Endothelial cell of umbilical vein (primary cell): ENCODE measurements around the gene BORCS5. TPM values are rescaled to one million over a fixed set of nuclear protein-coding genes. Genes with fewer than 3 reads are reported as not detected.

Experiments
- BruUV-seq: library from RNA; stranded (reverse); fragments of 400-500 nt; replicated peaks from 2 replicates; lab custom pipeline; 2021; lab: Mats Ljungman, UMichigan
- CTCF ChIA-PET: fragments of 300-600, 350-600 bp; sonication (Branson Sonifier 250); formaldehyde crosslinking; loops from one replicate; lab custom pipeline; 2021; ENCODE audit warnings: antibody characterized with exemption, inconsistent platforms; lab: Charles Lee
- POLR2A ChIA-PET: fragments of 300-600, 350-600 bp; sonication (Branson Sonifier 250); formaldehyde crosslinking; loops from one replicate; lab custom pipeline; 2021; ENCODE audit warnings: antibody characterized with exemption, inconsistent platforms; lab: Charles Lee
- DNase-seq: peaks from one replicate; pipeline ENCODE4 v3.0.0-alpha.2; 2011; ENCODE audit warnings: low read depth, low spot score
- FAIRE-seq: peaks from 2 replicates; lab custom pipeline; 2011; peaks lifted over from hg19 to GRCh38; lab: Jason Lieb, UNC
- H2AFZ ChIP-seq: 2 replicates; pipeline ENCODE4 v1.6.0; 2012; ENCODE audit warnings: low read depth, low read length, control low read depth, inconsistent platforms
- H3K27ac ChIP-seq: 2 replicates; pipeline ENCODE4 v1.5.1; 2011; ENCODE audit warnings: low read depth, mild to moderate bottlenecking, control low read depth, low read length, moderate library complexity; ENCODE audit not compliant: insufficient read depth
- H3K27me3 ChIP-seq, 2 experiments: 2 replicates each; pipeline versions ENCODE4 v1.6.0 to v1.6.1; 2011; ENCODE audit warnings: low read length in 2 of 2, mixed read lengths in 1 of 2; ENCODE audit not compliant: control insufficient read depth in 2 of 2, insufficient read depth in 2 of 2
- H3K36me3 ChIP-seq, 2 experiments: 2 replicates in 1 of 2; 3 replicates in 1 of 2; pipeline ENCODE4 v1.5.1; 2011; ENCODE audit warnings: low read length in 2 of 2, mild to moderate bottlenecking in 1 of 2, moderate library complexity in 1 of 2; ENCODE audit not compliant: control insufficient read depth in 2 of 2, insufficient read depth in 2 of 2; ENCODE audit errors: extremely low read depth in 1 of 2
- H3K4me1 ChIP-seq: 3 replicates; pipeline ENCODE4 v1.5.1; 2011; ENCODE audit warnings: mild to moderate bottlenecking, low read length; ENCODE audit not compliant: control insufficient read depth, insufficient read depth; ENCODE audit errors: extremely low read depth
- H3K4me2 ChIP-seq: 2 replicates; pipeline ENCODE4 v1.6.1; 2011; ENCODE audit warnings: low read length, control low read depth, mixed read lengths; ENCODE audit not compliant: insufficient read depth
- H3K4me3 ChIP-seq, 3 experiments: fragments of 200-600 bp in 1 of 3; sonication (generic), shearing (Covaris generic) in 1 of 3; replicated peaks in 1 of 3; 2 replicates each; pipeline ENCODE4 v1.5.1; 2011 to 2016; ENCODE audit warnings: control low read depth in 3 of 3, low read length in 3 of 3, mild to moderate bottlenecking in 2 of 3, inconsistent platforms in 1 of 3, low read depth in 1 of 3, moderate library complexity in 1 of 3; ENCODE audit not compliant: insufficient read depth in 1 of 3
- H3K79me2 ChIP-seq: 2 replicates; pipeline ENCODE4 v1.6.0; 2012; ENCODE audit warnings: low read length, inconsistent platforms; ENCODE audit not compliant: control insufficient read depth, insufficient read depth
- H3K9ac ChIP-seq: replicated peaks from 2 replicates; pipeline ENCODE3; 2011; ENCODE audit warnings: low read length, control low read depth; ENCODE audit not compliant: insufficient read depth; ENCODE audit errors: extremely low read depth
- H3K9me1 ChIP-seq: replicated peaks from 3 replicates; pipeline ENCODE4 v1.6.0; 2011; ENCODE audit warnings: mild to moderate bottlenecking, low read length; ENCODE audit not compliant: control insufficient read depth, insufficient read depth; ENCODE audit errors: extremely low read depth
- H3K9me3 ChIP-seq: replicated peaks from 2 replicates; pipeline ENCODE4 v1.5.1; 2012; ENCODE audit warnings: low read length, inconsistent platforms; ENCODE audit not compliant: control insufficient read depth, insufficient read depth
- H4K20me1 ChIP-seq: replicated peaks from 2 replicates; pipeline ENCODE3; 2011; ENCODE audit warnings: mild to moderate bottlenecking, low read length; ENCODE audit not compliant: control insufficient read depth, insufficient read depth; ENCODE audit errors: extremely low read depth
- CTCF ChIP-seq, 2 donors: IDR thresholded peaks; 1 replicate in 1 of 2; 2 replicates in 1 of 2; pipeline ENCODE4 v1.5.1; 2011; ENCODE audit warnings: low read length in 2 of 2, mild to moderate bottlenecking in 2 of 2, moderate library complexity in 2 of 2, control low read depth in 1 of 2, inconsistent platforms in 1 of 2, low read depth in 1 of 2; ENCODE audit not compliant: insufficient read depth in 1 of 2; ENCODE audit errors: extremely low read depth in 1 of 2
- EZH2 ChIP-seq: IDR thresholded peaks from 2 replicates; pipeline ENCODE4 v1.6.1; 2012; ENCODE audit warnings: borderline replicate concordance, low read depth, mild to moderate bottlenecking, moderate library complexity, low read length, inconsistent platforms; ENCODE audit not compliant: severe bottlenecking
- MAX ChIP-seq: IDR thresholded peaks from 2 replicates; pipeline ENCODE4 v1.6.1; 2011; ENCODE audit not compliant: insufficient read depth, insufficient read length
- POLR2A ChIP-seq: IDR thresholded peaks from 2 replicates; pipeline ENCODE4 v1.6.1; 2012; ENCODE audit warnings: low read depth, mild to moderate bottlenecking, control low read depth, low read length
- POLR2AphosphoS5 ChIP-seq: IDR thresholded peaks from 2 replicates; pipeline ENCODE4 v1.6.1; 2012; ENCODE audit warnings: low read depth, mild to moderate bottlenecking, control low read depth, low read length, moderate library complexity; ENCODE audit not compliant: insufficient read depth
- dilution Hi-C: fragments of 300-500 bp; cut with MboI; formaldehyde crosslinking; loops from one replicate; pipeline ENCODE4 v1.15.0; 2019; ENCODE audit warnings: low sequenced_read_pairs; ENCODE audit not compliant: extremely low pct_ligation_motif_present
- intact Hi-C: fragments of 100-400 bp; cut with micrococcal nuclease; formaldehyde crosslinking; loops from one replicate; pipeline ENCODE4 v1.10.0; 2022
- polyA plus RNA-seq, 4 experiments: library from polyadenylated mRNA; depleted of rRNA in 3 of 4; stranded (reverse) in 3 of 4; unstranded in 1 of 4; fragments of >200 nt; gene quantifications; 2 replicates each; pipeline versions ENCODE4 v1.2.1 to v1.2.3, GENCODE V29; 2011 to 2012; ENCODE audit warnings: missing spikeins in 1 of 4
- total RNA-seq: library from RNA; stranded (reverse); gene quantifications from 2 replicates; pipeline ENCODE4 v1.2.3, GENCODE V29; 2021

BORCS5 gene
- total and polyA plus RNA-seq, 2 donors (not counting 3 experiments of a cell fraction or from before 2014, with no cell fraction given) = 8.3 to 10.5 TPM

- intact Hi-C loops (no loop called here), dilution Hi-C loops (no loop called here)
- Histone ChIP-seq H3K9me3 (no peaks in the 10 kb centered on the region), H3K79me2 (no peaks in the 10 kb centered on the region), H3K9ac (no peak overlapping the region), H3K4me2 (no peak overlapping the region), H3K27ac (no peak overlapping the region), H4K20me1 (no peaks in the 10 kb centered on the region), H3K9me1 (no peaks in the 10 kb centered on the region), H3K4me1 (peaks cover 7% of the 10 kb centered on the region), H3K36me3 (no peaks in the 10 kb centered on the region), H3K27me3 (no peaks in the 10 kb centered on the region), H3K4me3 (no peak overlapping the region), H2AFZ (no peak overlapping the region)
- POLR2A ChIA-PET = no interaction called here
- TF ChIP-seq MAX (no peak), CTCF (IDR thresholded peaks at IDR 0.05; ENCODE audit: extremely low read depth in 1 of 2, insufficient read depth in 1 of 2, low read depth in 1 of 2, low read length in 2 of 2) (no peak), POLR2A (no peak), EZH2 (no peak), POLR2AphosphoS5 (no peak)
- FAIRE-seq = no peak
- DNase-seq = no peak
- CTCF ChIA-PET = interaction anchor here (0.8 to 1.1 kb wide), 4 partner anchors 10 to 214 kb away, joined by 3 read pairs; partner anchors contain the start of gene MANSC1
- BruUV-seq = no TSS peak
Observed at GRCh38 chr12:12315838-12316237, 41.0 kb upstream of the BORCS5 start.
